Right lobe of liver (tissue), 4 donors: ENCODE results near the gene ZNF346.

ENCODE experiments used
- CTCF ChIP-seq, 4 donors: fragments of 200-600 bp in 3 of 4; fragments of 450-650 bp in 1 of 4; IDR thresholded peaks; one replicate each; pipeline versions ENCODE4 v1.5.1 to v1.8.0; 2016 to 2022; ENCODE audit warnings: antibody characterized with exemption in 4 of 4, mild to moderate bottlenecking in 2 of 4
- POLR2A ChIP-seq: fragments of 450-650 bp; IDR thresholded peaks from one replicate; pipeline ENCODE4 v1.6.1; 2017; ENCODE audit warnings: antibody characterized with exemption, mild to moderate bottlenecking
- donor health status: DM: no; HTN: no; CAD: no.
- donor health status: DM: no; HTN: no; CAD: no.
- donor health status: DM: no; HTN: yes; CAD: no.

DNA sequence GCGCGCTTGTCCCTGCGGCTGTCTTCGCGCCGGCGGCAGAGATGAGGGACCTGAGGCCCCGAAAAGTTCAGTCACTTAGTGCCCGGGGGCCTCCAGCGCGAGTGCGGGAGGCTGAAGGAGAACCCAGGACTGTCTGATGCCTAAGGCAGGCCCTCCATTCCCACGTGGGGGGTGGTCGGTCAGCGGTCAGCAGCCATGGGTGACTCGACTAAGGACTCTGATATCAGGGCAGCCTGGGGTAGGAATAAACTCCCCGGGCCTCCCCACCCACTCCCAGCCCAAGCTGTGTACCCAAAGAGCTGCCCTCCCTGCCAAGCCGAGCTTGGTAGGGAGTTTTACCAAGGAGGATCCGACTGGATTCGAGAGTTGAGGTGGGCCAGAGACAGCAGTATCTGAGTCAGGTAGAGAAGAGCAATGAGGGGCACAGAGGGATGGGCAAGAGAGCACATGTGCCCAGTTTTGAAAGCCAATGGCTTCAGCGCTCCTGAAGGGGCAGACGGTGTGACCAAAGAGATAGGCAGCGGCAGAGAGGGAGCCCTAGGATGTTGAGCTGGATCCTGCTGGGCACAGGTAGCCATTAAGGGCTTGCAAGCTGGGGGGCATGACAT lies 65.0 kb downstream of the ZNF346 start:
- TF ChIP-seq POLR2A (no peak), CTCF (IDR thresholded peaks at IDR 0.05) (no peak)
